Measurements from ENCODE around the gene DYNC1H1.
"Not testable (repeated sequence)": the region's sequence is repeated elsewhere in the genome, so short reads cannot be mapped to it uniquely, and the experiment has no call there.

DYNC1H1 gene

GRCh38 chr14:102043251-102044025 is 79.1 kb downstream of the DYNC1H1 start:
- no peak for FAIRE-seq

- no peak for FAIRE-seq
Measured at GRCh38 chr14:102044566-102044965, 80.2 kb downstream of the DYNC1H1 start.

GRCh38 chr14:102046337-102047278 is 82.2 kb downstream of the DYNC1H1 start:
- no peak for FAIRE-seq

GRCh38 chr14:102047808-102048540 is 83.6 kb downstream of the DYNC1H1 start:
- FAIRE-seq = no peak

- FAIRE-seq = no peak
Measured at GRCh38 chr14:102049258-102050025, 85.1 kb downstream of the DYNC1H1 start.

GRCh38 chr14:102050026-102050405 is 85.6 kb downstream of the DYNC1H1 start:
- no peak for FAIRE-seq

- no peak for FAIRE-seq
Measured at GRCh38 chr14:102050625-102051024, 86.3 kb downstream of the DYNC1H1 start.

- FAIRE-seq = no peak
Measured at GRCh38 chr14:102052522-102052921, 88.1 kb downstream of the DYNC1H1 start.

- no peak for FAIRE-seq
Measured at GRCh38 chr14:102055181-102055901, 91.0 kb downstream of the DYNC1H1 start.

- no peak for FAIRE-seq
Measured at GRCh38 chr14:102056694-102057442, 92.5 kb downstream of the DYNC1H1 start.

- no peak for FAIRE-seq
Measured at GRCh38 chr14:102057480-102058114, 93.2 kb downstream of the DYNC1H1 start.

GRCh38 chr14:102058146-102058545 is 93.8 kb downstream of the DYNC1H1 start:
- no peak for FAIRE-seq

- no peak for FAIRE-seq
Measured at GRCh38 chr14:102058961-102059360, 94.6 kb downstream of the DYNC1H1 start.

- peak; percentile 49 for FAIRE-seq
Measured at GRCh38 chr14:102063109-102063807, 98.9 kb downstream of the DYNC1H1 start.

GRCh38 chr14:102063808-102064429 is 99.5 kb downstream of the DYNC1H1 start:
- FAIRE-seq = no peak

GRCh38 chr14:102064590-102064989 is 100.2 kb downstream of the DYNC1H1 start:
- not testable (repeated sequence) for FAIRE-seq

GRCh38 chr14:102066041-102066451 is 101.7 kb downstream of the DYNC1H1 start:
- FAIRE-seq = no peak

- FAIRE-seq = peak; percentile 21
Measured at GRCh38 chr14:102071283-102071998, 107.1 kb downstream of the DYNC1H1 start.

Data from islet of Langerhans (tissue), 1 donor.